Medulla oblongata (tissue), 1 donor: ENCODE data around the gene GSN.
A peak's percentile ranks its signal among the peaks of the same experiment; 100 is the strongest.

Experiments
- DNase-seq: peaks from one replicate; pipeline ENCODE4 v3.0.0-alpha.2; 2015; ENCODE audit errors: extremely low spot score

GSN gene

GRCh38 chr9:121303456-121304451 lies 35.8 kb downstream of the GSN start:
- no peak for DNase-seq

- no peak for DNase-seq
Observed at GRCh38 chr9:121304707-121305106, 36.7 kb downstream of the GSN start.

- peak; percentile 44 for DNase-seq
Observed at GRCh38 chr9:121305269-121305994, 37.5 kb downstream of the GSN start.

GRCh38 chr9:121307976-121308375 lies 40.0 kb downstream of the GSN start:
- DNase-seq: no peak

- no peak for DNase-seq
Observed at GRCh38 chr9:121308765-121309164, 40.8 kb downstream of the GSN start.

GRCh38 chr9:121309171-121309570 lies 41.2 kb downstream of the GSN start:
- no peak for DNase-seq

- DNase-seq: no peak
Observed at GRCh38 chr9:121309833-121310425, 42.0 kb downstream of the GSN start.

- no peak for DNase-seq
Observed at GRCh38 chr9:121310571-121310970, 42.6 kb downstream of the GSN start.

- no peak for DNase-seq
Observed at GRCh38 chr9:121312169-121312568, 44.2 kb downstream of the GSN start.

GRCh38 chr9:121313458-121314152 lies 45.6 kb downstream of the GSN start:
- no peak for DNase-seq

GRCh38 chr9:121316378-121316777 lies 48.4 kb downstream of the GSN start:
- DNase-seq: no peak

- no peak for DNase-seq
Observed at GRCh38 chr9:121316852-121317373, 49.0 kb downstream of the GSN start.

- peak; percentile 61 for DNase-seq
Observed at GRCh38 chr9:121317737-121318630, 50.0 kb downstream of the GSN start.

- no peak for DNase-seq
Observed at GRCh38 chr9:121318631-121319382, 50.8 kb downstream of the GSN start.

- no peak for DNase-seq
Observed at GRCh38 chr9:121319383-121319780, 51.4 kb downstream of the GSN start.

- no peak for DNase-seq
Observed at GRCh38 chr9:121321016-121321503, 53.1 kb downstream of the GSN start.

- DNase-seq: no peak
Observed at GRCh38 chr9:121322037-121322736, 54.2 kb downstream of the GSN start.

- no peak for DNase-seq
Observed at GRCh38 chr9:121322737-121323448, 54.9 kb downstream of the GSN start.
